Activated CD4-positive, alpha-beta T cell treated with anti-CD3 and anti-CD28 coated beads for 48 hours (primary cell): ENCODE data around the gene PACSIN1.
A peak's percentile ranks its signal among the peaks of the same experiment; 100 is the strongest.
"Not testable (repeated sequence)": the region's sequence is repeated elsewhere in the genome, so short reads cannot be mapped to it uniquely, and the experiment has no call there.

ENCODE experiments used
- DNase-seq: peaks from one replicate; pipeline ENCODE4 v3.0.0-alpha.2; 2020

Gene PACSIN1

DNA sequence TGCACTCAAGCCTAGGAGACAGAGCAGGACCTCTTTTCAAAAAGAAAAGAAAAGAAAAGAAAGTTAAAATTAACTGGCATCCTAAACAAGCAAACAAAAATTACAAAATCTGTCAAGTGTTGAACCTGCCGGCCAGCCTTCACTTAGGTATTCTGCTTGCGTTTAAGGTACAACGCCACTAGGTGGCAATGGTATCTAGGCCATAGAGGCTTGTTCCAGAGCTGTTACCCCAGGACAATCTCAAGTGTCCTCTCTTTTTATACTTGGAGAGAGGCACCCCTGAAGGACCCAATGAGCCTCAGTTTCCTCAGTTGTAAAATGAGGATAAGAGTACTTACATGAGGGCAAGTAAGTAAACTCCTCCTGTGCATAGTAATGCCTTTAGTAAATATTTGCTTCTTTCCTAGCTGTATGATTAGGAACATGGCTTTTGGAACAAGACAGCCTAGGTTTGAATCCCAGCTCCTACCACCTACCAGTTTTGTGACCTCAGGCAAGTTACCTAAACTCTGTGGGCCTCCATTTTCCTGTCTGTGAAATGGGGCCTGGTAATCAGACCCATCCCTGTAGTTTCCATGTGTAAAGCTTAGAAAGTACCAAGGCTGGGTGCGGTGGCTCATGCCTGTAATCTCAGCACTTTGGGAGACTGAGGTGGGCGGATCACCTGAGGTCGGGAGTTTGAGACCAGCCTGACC, 5.8 kb upstream of the PACSIN1 start:
- DNase-seq, result peak; percentile 65

DNA sequence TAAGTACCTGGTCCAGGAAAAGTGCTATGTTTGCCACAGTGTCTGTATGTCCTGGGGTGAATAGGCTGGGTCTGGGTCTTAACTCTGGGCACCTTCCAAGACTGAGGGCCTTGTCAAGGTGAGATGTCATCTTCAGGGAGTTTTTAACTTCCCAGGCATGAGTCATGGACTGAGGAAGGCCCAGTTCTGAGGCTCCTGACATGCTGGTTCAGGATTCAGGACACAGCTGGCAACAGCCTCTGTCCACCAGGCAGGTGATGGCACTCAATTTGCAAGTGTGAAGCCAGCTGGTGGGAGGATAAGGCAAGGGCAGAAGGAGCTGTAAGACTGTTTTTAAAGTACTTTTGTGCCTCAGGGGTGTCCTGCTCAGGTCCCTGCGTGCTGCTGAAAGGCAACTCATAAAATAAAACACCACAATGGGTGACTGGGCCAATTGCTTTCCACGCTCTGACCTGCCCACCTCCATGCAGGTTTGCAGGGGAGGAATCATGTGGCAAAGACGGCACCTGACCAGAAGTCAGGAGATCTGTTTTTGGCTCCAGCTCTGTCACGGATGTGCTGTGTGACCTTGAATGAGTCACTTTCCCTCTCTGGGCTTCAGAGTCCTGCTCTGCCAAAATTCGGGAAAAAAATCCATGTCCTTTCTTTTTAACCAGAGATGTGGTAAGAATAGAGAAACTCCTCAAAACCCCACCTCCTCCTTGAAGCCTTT, 4.9 kb upstream of the PACSIN1 start:
- no peak for DNase-seq

DNA sequence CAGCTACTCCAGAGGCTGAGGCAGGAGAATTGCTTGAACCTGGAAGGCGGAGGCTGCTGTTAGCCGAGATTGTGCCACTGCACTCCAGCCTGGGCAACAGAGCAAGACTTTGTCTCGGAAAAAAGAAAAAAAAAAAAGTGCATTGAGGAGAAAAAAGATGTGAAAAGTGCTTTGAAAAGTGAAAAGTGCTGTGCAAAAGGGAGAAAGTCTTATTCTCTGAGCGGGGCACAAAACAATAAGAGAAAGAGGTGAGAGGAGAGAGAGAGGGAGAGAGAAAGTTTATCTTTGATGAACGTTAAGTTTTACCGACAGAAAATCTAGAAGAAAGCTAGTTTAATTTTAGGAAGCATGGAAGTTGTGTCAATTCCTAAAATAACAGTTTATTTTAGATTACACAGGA, 3.9 kb upstream of the PACSIN1 start:
- no peak for DNase-seq

DNA sequence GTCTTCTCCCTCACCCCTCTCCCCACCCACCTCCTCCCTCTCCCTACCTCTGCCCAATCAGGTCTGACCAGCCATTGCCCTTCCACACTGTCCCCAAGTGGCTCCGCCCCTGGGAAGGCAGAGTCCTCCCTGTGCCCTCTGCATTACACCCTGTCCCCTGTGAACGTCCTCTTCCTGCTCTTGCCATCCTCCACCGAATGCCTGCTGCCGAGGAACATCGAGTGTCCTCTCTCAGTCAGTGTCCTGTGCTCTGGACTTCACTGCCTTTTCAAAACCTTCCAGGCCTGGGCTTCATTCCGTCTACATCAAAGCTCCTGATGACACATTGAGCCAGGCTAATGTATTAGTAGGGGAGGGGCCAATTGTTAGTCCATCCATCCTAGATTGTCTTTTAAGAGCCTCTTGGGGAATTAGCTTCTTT, 3.3 kb upstream of the PACSIN1 start:
- DNase-seq, result no peak

DNA sequence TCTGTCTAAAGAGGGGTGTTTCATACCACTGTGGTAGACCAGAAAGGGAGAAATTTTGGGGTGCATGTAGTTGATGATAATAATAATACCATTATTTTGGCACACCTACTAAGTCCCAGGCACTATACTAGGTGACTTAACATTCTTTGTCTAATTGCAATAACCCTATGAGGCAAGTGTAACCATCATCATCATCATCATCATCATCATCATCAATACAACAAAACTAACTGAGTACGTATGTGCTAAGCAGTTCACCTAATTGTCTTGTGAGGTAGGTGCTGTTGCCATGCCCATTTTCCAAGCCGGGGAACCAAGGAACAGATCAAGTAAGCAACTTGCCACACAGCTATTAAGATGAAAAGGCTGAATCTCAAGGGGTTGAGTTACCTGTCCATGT, 2.6 kb upstream of the PACSIN1 start:
- no peak for DNase-seq

DNA sequence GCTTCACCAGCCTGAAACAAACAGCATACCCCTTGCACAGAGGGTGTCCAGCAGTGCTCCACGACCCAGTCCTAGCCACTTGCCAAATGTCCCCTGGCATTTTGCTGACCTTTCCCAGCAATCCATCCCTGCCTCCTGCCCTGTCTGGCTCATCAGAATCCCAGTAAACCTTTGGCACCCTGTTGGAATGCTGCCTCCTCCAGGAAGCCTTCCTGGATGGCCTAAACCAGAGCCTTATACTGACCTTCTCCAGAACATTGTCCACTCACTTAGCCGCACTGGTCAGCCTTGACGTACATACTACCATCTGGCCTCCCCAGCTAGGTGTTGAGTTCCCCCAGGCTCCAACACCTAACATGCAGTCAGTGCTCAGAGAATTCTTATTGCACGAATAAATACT, 2.0 kb upstream of the PACSIN1 start:
- no peak for DNase-seq

DNA sequence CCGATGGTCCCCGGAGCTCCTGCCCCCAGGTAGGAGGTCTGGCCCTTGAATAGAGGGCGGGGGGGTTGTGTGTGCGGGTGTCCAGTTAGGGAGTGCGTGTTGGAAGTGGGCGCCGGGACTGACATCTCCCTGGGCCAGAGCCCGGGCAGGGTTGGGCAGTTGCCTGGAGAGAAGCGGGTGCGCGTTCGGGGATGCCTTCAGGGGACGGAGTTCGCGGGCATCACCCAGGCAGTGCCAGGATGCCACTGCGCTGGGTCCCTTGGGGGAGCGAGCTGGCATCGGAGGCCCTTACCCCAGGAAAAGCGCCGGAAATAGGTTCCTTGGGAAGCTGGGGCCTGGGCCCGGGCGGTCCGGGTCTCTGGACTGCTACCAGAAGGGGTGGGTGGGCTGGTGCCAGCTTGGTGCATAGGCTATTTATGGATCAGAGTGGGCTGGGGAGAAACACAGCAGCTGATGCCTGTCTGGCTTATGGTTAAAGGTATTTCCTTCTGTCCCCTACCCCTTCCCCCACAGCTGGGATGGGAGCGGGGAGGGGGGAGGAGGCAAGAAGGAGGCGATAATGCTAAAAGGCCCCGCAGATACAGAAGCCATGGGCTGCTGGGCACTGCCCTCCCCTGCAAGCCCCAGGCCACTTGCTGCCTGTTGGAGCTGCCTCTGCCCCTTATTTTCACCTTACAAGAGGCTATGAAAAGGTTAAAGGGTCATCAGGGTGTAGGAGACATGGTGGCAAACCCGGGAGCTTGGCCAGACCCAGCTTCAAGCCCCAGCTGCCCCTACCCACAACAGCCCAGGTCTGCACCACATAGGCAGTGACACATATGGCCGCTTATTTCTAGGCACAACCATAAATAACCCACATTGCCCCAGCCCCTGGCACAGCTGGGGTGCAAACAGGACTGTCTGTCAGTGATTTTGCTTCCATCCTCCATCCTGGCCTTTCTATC, 638 bp downstream of the PACSIN1 start:
- no peak for DNase-seq

DNA sequence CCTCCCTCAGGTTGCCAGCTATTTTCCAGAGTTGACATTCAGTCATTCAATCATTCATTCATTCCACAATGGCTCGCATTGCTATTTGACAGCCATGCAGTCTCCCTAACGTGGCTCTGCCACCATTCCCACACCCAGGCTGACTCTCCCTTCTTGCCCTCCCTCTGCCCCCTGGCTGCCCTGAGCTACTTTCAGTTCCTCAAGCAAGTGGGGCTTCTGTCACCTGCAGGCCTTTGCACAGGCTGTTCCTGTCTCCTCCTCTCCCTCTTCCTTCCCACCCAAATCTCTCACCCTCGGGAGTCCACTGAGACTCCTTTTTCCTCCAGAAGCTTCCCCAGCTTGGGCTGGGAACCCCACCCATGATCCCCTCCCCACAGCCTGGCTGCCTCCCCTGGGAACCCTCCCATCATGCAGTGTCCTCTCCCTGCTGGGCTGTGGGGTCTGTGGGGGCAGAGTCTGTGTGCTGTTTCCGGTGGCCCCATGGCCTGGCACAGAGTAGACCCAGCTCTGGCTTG, 2.6 kb downstream of the PACSIN1 start:
- no peak for DNase-seq

DNA sequence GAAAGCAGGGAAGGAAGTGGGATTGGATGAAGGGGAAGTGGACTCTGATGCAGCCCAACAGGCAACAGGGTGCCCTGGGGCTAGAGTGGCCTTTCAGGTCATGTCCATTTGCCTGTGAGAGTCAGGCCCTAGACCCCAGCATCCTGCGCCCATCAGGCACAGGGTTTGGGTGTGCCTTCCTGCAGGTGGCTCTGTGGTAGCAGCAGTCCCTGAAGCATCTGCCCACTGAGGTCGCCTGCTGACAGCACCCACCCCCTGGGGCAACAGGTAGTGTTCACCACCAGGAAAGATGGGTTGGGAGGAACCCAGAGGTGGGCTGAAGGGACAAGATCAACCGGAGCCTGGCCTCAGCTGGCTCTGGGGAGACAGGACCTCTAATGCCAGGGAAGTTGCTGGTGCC, 3.6 kb downstream of the PACSIN1 start:
- DNase-seq, result no peak

DNA sequence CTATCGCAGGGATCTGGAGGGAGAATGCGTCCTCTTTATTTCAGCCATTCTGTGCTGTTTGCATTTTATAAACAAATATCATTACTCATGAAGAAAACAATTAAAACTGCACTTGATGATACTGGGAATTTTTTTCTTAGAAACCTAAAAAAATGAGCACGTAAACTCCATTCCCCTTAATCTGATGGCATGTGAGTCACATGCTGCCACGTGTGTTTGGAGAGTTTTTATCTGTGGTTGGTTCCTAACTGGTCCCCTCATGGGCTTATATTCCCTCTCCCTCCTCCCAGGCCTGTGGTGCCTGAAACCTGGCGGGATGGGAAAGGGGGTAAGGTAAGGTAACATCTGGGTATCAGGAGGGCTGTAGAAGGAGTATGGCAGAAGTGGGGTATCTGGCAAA, 6.5 kb downstream of the PACSIN1 start:
- no peak for DNase-seq

DNA sequence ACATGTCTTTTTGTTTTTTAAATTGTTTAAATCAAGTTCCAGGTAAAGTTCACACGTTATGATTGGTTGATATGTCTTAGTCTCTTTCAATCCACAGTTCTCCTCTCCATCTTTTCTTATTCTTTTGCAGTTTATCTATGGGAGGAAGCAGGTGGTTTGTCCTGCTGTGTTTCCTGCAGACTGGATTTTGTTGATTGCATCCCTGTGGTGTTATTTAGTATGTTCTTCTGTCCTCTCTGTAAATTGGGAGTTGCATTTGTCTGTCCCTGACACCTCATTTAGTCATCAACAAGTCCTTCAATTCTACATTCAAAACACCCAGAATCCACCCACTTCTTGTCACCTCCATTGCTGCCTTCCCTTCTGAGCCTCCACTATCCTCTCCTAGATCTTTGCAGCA, 8.1 kb downstream of the PACSIN1 start:
- DNase-seq, result no peak

DNA sequence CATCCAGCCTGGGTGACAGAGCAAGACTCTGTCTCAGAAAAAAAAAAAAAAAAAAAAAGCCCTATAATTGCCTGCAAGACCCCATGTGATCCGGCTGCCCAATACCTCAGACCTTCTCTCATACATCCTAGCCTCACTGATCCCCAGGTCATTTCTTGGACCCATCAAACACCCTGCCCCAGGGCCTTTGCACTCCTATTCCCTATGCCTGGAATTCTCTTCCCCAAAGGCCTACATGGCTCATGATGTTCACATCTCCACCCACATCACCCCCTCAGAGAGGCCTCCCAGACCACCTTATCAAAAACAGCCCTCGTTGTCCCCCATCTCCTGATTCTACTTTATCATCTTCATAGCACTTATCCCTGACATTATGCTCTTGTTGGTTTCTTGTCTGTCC, 8.9 kb downstream of the PACSIN1 start:
- no peak for DNase-seq

DNA sequence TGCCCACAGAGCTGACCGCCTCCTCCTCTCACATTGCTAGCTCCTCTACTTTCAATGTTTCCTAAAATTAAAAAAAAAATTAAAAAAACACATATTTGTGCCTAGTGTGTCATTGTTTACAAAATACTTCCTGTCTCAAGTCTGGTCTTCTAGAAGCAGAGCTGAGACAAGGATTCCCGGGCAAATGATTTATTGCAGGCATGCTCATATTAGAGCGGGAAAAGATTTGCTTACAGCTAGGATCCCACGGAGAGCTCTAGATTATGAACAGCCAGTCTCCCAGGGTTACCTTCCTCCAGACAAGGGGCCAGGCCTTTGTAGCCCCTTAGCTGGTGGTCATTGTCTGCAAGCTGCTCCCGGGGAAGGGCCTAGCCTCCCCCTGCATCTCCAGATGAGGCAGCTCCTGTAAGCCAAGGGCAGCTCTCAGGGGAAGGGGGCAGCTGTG, 9.4 kb downstream of the PACSIN1 start:
- no peak for DNase-seq

DNA sequence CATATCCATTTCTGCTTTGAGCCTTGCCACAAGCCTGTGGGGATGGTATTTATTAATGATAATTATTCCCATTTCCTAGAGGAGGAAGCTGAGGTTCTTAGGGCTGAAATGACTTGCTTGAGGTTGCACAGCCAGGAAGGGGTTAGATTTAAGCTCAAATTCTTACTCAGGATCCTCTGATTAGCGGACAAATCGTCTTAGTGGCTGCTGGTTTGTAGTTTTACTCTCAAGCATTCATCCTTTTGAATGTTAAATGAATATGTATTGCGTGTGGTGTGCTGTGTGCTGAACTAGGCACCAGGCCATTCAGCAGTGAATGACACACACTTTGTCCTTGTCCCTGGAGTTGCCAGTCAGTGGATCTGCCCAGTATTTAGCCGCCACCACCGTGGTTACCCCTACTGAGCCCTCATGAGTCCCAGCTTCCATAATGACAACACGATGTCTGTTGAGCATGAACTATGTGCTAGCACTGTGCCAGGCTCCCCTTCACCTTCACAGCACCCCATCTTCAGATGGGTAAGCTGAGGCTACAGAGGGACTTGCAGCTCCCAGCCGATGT, 10.0 kb downstream of the PACSIN1 start:
- no peak for DNase-seq

DNA sequence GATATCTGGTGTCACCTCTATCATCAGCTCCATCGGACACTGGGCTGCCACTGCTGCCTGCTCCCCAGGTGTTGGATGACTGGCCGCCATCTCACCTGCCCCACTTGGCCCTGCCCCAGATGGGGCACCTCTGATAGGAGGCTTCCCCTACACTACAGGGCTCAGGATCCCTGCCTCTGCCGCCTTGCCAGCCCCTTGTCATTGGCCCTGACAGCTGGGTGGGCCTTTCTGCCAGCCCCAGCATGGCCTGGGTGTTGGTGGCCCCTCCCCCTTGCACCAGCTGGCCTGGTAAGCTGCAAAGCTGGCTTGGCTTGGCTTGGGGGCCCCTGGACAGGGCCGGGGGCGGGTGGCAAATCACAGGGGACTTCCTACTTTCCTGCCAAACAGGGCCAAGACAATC, 10.6 kb downstream of the PACSIN1 start:
- no peak for DNase-seq

DNA sequence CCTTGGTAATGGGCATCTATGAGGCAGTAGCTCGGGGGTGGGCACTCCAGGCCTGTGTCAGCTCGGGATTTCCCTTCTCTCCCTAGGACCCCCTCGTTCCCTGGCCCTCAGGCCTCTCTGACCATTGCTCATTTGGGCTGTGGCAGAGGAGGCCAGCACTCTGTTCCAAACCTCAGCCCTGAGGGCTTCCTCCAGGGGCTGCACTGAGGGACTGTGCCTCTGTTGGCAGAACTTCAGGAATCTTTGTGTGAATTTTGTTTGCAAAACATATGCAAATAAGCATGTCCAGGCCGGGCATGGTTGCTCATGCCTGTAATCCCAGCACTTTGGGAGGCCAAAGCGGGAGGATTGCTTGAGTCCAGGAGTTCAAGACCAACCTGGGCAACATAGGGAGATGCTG, 11.0 kb downstream of the PACSIN1 start:
- DNase-seq, result no peak

DNA sequence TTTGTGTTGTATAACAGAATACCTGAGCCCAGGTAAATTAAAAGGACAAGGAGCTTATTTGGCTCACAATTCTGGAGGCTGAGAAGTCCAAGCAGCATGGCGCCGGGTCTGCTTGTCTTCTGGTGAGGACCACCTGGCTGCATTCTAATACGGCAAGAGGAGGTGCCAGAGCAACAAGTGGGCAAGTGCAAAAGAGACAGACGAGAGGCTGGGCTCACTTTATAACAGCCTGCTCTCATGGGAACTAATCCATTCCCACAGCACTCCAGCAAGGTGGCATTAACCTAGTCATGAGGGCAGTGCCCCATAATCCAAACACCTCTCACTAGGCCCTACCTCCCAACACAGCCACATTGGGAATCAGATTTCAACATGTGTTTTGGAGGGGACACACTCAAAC, 12.9 kb downstream of the PACSIN1 start:
- DNase-seq, result no peak

DNA sequence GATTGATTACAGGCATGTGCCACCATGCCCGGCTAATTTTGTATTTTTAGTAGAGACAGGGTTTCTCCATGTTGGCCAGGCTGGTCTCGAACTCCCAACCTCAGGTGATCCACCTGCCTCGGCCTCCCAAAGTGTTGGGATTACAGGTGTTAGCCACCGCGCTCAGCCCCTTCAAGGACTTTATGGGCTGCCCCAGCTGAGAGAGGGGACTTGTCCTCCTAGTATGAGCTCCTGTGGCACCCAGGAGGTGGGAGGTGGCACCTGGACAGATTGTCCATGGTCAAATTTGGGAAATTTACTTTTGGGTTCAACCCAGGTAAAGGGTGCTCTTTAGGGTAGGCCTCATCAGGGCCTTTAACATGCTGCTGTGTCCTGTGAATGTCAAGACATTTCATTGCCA, 17.9 kb downstream of the PACSIN1 start:
- DNase-seq, result not testable (repeated sequence)

DNA sequence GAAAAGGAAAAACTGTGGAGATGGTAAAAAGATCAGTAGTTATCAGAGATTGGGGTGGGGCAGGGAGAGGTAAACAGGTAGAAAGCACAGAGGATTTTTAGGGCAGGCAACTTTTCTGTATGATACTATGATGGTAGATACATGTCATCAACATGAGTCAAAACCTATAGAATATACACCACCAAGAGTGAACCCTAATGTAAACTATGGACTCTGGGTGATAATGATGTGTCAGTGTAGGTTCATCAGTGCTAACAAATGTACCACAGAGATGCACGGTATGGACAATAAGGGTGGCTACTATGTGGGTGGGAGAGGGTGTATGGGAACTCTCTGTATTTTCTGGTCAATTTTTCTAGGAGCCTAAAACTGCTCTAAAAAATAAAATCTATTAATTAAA, 18.5 kb downstream of the PACSIN1 start:
- DNase-seq, result no peak

DNA sequence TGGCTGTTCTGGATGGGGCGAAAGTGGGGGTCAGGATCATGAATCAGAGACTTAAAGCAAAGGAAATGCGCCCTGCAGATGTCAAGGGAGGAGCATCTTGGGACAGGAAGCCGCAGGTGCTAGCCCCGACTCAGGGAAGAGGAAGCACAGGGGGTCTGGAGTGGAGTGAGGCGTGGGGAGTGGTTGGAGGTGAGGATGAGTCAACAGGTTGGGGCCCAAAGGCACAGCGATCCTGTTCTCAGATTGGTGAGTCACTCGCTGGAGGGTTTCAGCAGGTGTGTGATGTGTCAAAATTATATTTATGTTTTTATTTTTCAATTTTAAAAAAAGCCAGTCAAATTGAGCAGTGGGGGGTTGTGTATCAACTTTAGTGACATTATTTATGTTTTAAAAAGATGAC, 19.0 kb downstream of the PACSIN1 start:
- peak; percentile 86 for DNase-seq

DNA sequence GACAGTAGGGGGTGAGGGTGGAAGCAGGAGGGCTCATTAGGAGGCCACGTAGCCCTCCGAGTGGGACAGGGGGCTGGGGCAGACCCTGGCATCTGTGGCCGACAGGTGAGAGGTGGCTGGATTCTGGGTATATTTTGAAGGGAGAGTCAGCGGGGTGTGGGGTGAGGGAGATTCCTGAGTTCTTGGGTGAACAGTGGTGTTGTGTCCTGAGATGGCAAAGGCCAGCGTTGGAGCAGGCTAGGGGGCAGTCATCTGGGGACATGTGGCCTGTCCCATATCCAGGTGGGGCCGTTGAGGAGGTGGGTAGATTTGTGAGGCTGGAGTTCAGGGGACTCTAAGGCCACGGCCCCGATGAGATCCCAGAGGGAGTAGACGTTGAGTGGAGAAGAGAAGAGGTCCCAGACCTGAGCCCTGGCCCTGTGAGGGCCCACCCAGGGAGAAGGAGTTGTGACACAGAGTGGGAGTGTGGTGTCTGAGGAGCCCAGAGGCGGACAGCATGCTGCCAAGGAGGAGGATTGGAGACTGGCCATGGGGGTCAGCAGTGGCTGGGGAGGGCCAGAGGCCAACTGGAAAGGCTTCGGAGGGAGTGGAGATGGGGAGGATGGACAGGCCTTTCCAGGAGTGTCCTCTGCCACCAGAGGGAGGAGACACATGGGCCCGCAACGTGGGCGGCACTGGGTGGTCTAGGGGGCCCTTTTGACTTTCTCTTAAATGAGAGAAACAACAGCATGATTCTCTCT, 19.6 kb downstream of the PACSIN1 start:
- no peak for DNase-seq

DNA sequence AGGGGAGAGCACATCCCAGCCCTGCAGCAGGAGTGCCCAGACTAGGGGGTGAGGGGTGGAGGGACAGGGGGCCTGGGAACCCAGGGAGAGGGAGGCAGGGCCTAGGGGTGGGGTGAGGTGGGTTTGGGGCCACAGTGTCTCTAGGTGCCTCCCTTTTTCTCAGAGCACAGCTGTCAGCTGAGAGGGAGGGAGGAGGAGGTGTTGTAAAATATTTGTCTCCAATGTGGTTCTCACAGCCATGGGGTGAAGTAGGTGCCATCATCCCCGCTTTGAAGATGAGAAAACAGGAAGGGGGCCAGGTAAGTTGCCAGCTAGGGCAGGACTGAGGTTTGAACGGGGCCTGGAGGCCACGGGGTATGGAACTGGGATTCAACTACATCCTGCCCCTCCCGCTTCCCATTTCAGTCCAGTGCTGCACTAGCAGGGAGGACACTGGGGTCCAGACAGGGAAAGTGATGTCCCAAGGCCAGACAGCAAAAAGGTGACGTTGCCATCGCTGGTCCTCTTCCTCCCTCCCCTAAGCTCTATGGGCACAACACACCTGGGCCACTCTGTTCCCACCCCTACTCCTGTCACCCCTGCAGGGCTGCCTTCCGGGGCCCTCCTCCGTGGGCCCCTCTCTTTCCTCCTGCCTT, 20.3 kb downstream of the PACSIN1 start:
- no peak for DNase-seq
